Aorta (tissue), 5 donors: ENCODE measurements around the gene C8B. TPM values are rescaled to one million over a fixed set of nuclear protein-coding genes. Genes with fewer than 3 reads are reported as not detected.

Experiments
- ATAC-seq: fragments of 200-7000 bp; cut with Tn5 transposase; one replicate; pipeline ENCODE4 v1.9.1; 2022; ENCODE audit warnings: moderate library complexity; ENCODE audit not compliant: low FRiP score
- DNase-seq, 2 donors: peaks; one replicate each; pipeline ENCODE4 v3.0.0-alpha.2; 2020
- H3K27ac ChIP-seq, 2 donors: one replicate each; pipeline ENCODE4 v1.5.1; 2013; ENCODE audit warnings: low read length in 2 of 2, mild to moderate bottlenecking in 2 of 2, moderate library complexity in 2 of 2, control low read depth in 1 of 2, inconsistent platforms in 1 of 2, low read depth in 1 of 2
- H3K27me3 ChIP-seq, 2 donors: one replicate each; pipeline ENCODE4 v1.6.1; 2013; ENCODE audit warnings: control low read depth in 1 of 2, low read length in 1 of 2, mild to moderate bottlenecking in 1 of 2, moderate library complexity in 1 of 2; ENCODE audit not compliant: insufficient read depth in 2 of 2, control insufficient read depth in 1 of 2
- H3K36me3 ChIP-seq, 2 donors: one replicate each; pipeline ENCODE4 v1.6.1; 2013; ENCODE audit warnings: control low read depth in 1 of 2, low read length in 1 of 2, mild to moderate bottlenecking in 1 of 2; ENCODE audit not compliant: insufficient read depth in 2 of 2, control insufficient read depth in 1 of 2
- H3K4me1 ChIP-seq, 2 donors: one replicate each; pipeline ENCODE4 v1.6.1; 2013; ENCODE audit warnings: low read length in 2 of 2, control low read depth in 1 of 2, mild to moderate bottlenecking in 1 of 2, moderate library complexity in 1 of 2; ENCODE audit not compliant: insufficient read depth in 2 of 2, control insufficient read depth in 1 of 2
- H3K4me3 ChIP-seq, 2 donors: one replicate each; pipeline ENCODE4 v1.5.1; 2013; ENCODE audit warnings: low read length in 2 of 2, control low read depth in 1 of 2, mild to moderate bottlenecking in 1 of 2
- H3K9me3 ChIP-seq: one replicate; pipeline ENCODE4 v1.6.1; 2013; ENCODE audit warnings: mild to moderate bottlenecking, low read length; ENCODE audit not compliant: control insufficient read depth
- WGBS, 2 donors: extraction: QIAGEN DNeasy Blood & Tissue Kit; methylation state at CpG; one replicate each; pipeline ENCODE4 v1.1.7; 2013; 5-methylcytosine and 5-hydroxymethylcytosine counted together
- intact Hi-C, 2 donors: fragments of 100-400 bp; cut with DNase I; formaldehyde crosslinking; loops; one replicate each; pipeline versions ENCODE4 v1.14.2 to v1.15.0; 2022
- polyA plus RNA-seq, 2 donors: library from polyadenylated mRNA; stranded (reverse); fragments of 200-250 nt; gene quantifications; one replicate each; pipeline ENCODE4 v1.2.3, GENCODE V29; 2013
- total RNA-seq, 2 donors: library from RNA; stranded (reverse); fragmentation: NEBNext Ultra II Directional; extraction: Animal tissue kit (Norgen Biotek cat#: 25700); gene quantifications; one replicate each; pipeline ENCODE4 v1.2.1, GENCODE V29; 2021
- donor health status: healthy with polysubstance abuse.
- donor health status: Bipolar disorder and iron deficiency.
- donor health status: DM: no; HTN: no; CAD: no.
- donor health status: DM: no; HTN: no; CAD: no.
- donor health status: DM: yes; HTN: yes; CAD: no.

The C8B gene
- total and polyA plus RNA-seq, 4 donors = not detected

DNA sequence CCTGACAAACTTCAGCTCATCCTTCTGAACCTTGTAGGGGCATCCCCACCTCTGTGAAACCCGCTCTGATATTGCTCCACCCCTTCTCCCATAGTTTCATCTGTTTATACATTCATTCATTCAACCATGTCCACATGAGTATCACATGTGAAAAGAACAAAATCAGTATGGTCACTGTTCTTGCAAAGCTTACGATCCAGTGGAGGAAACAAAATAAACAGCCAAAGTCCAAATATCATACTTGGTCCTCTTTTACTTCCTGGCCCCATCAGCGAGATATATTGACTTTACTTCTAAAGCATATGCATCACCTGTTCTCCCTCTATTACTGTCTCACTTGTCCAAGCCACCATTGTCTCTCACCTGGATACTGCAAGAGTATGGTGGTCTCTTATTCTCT, 75.6 kb downstream of the C8B start:
- Histone ChIP-seq H3K36me3 (no peaks in the 10 kb centered on the region), H3K27me3 (no peaks in the 10 kb centered on the region), H3K27ac (no peak overlapping the region), H3K4me3 (no peak overlapping the region), H3K4me1 (no peaks in the 10 kb centered on the region), H3K9me3 (no peaks in the 10 kb centered on the region)
- intact Hi-C loops = no loop called here
- DNase-seq (no peak), ATAC-seq (no peak)
- WGBS, 2 donors = 70 to 80% methylated on average over 3 of the region's 3 CpGs

DNA sequence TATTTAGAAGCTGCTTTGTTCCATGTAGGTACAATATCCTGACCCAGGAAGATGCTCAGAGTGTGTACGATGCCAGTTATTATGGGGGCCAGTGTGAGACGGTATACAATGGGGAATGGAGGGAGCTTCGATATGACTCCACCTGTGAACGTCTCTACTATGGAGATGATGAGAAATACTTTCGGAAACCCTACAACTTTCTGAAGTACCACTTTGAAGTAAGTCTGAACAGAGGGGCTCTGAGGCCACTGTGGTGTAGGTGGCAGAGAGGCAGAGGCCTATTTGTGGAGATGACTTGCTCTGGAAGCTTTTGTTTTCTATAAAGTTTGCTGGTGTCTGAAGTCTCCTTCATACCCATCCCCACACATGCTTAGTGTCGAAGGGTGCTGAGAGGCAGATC, 84.4 kb downstream of the C8B start:
- 92 to 96% methylated on average over 6 of the region's 6 CpGs for WGBS, 2 donors

DNA sequence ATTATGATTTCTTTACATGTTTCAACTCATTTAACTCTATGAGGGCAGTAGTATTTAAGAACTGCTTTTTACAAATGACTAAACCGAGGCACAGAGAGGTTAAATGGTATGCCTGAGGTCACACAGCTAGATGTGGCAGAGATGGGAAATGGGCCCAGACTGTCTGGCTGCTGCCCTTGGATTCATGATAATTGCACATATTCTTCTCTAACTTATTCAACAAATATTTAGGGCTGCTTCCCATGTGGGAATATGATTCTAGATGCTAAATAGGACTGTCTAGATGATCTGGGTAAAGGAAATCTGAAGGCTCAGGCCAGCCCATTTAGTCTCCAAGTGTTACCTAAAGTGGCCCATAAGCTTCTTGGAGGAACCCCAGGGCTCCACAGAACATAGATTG, 85.0 kb downstream of the C8B start:
- Histone ChIP-seq H3K9me3 (no peaks in the 10 kb centered on the region), H3K4me3 (no peak overlapping the region), H3K27me3 (no peaks in the 10 kb centered on the region), H3K27ac (no peak overlapping the region), H3K4me1 (no peaks in the 10 kb centered on the region), H3K36me3 (no peaks in the 10 kb centered on the region)
- ATAC-seq (no peak), DNase-seq (no peak)
- 73 to 74% methylated on average over 1 of the region's 1 CpG for WGBS, 2 donors
- intact Hi-C loops = no loop called here

More for the DNA sequence above, 84.4 kb downstream of the C8B start:
- intact Hi-C loops = no loop called here
- H3K4me3 ChIP-seq = no peak overlapping the region
- no peaks in the 10 kb centered on the region for H3K36me3 ChIP-seq
- no peaks in the 10 kb centered on the region for H3K9me3 ChIP-seq
- no peaks in the 10 kb centered on the region for H3K27me3 ChIP-seq
- H3K4me1 ChIP-seq = no peaks in the 10 kb centered on the region
- DNase-seq (no peak), ATAC-seq (no peak)
- no peak overlapping the region for H3K27ac ChIP-seq

Other genes with a start within 250 kb of the C8B start
- not detected for gene FYB2, start 146.6 kb downstream of the C8B start, total RNA-seq
- 1 to 10 TPM in 1 of 2 donors, not detected in 1; 1.5 TPM for gene FYB2, start 146.6 kb downstream of the C8B start, polyA plus RNA-seq
- gene C8A, start 111.2 kb downstream of the C8B start, total RNA-seq = not detected
- gene C8A, start 111.2 kb downstream of the C8B start, polyA plus RNA-seq = not detected